Dendritic cell treated with granulocyte-macrophage colony-stimulating factor and Interleukin-4, amounts not matched to agents 40 ng/mL and 50 ng/mL, for 4 days (primary cell): ENCODE measurements around the gene AHNAK2.

Experiments used
- H3K27ac Mint-ChIP-seq: one replicate; pipeline ENCODE4 v1.8.0; 2022; ENCODE audit warnings: mild to moderate bottlenecking, mixed read lengths
- H3K27me3 Mint-ChIP-seq: one replicate; pipeline ENCODE4 v1.8.0; 2022; ENCODE audit warnings: mild to moderate bottlenecking, mixed read lengths
- H3K36me3 Mint-ChIP-seq: one replicate; pipeline ENCODE4 v1.8.0; 2022; ENCODE audit warnings: low read depth, mixed read lengths
- H3K4me1 Mint-ChIP-seq: one replicate; pipeline ENCODE4 v1.8.0; 2022; ENCODE audit warnings: low read depth, mixed read lengths
- H3K4me3 Mint-ChIP-seq: one replicate; pipeline ENCODE4 v1.8.0; 2022; ENCODE audit warnings: mild to moderate bottlenecking, moderate library complexity, mixed read lengths
- H3K9me3 Mint-ChIP-seq: one replicate; pipeline ENCODE4 v1.8.0; 2022; ENCODE audit warnings: mixed read lengths
- intact Hi-C: fragments of 100-400 bp; cut with micrococcal nuclease; formaldehyde crosslinking; loops from one replicate; pipeline ENCODE4 v1.15.0; 2022

The AHNAK2 gene

DNA sequence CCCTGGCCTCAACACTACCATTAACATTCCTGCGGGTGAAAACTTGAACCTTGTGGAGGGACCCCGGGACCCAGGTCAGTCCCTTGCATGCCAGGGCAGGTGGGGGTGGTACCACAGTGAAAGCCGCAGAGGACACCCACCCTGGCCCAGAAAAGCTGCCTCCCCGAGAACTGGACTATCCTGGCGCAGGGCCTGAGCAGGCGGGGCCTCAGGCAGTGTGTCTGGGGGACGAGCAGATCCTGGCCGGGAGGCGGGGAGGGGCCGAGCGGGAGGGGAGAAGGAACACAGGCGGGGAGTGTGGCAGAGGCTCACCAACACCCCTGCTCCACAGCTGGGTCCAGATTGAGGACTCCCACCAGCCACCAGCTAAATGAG lies 10.0 kb downstream of the AHNAK2 start:
- intact Hi-C loops = no loop called here
- Mint-ChIP-seq H3K4me3 (no peak overlapping the region), H3K9me3 (no peaks in the 10 kb centered on the region), H3K27ac (no peak overlapping the region), H3K27me3 (peaks cover 42% of the 10 kb centered on the region), H3K36me3 (no peaks in the 10 kb centered on the region), H3K4me1 (peaks cover 6% of the 10 kb centered on the region)

DNA sequence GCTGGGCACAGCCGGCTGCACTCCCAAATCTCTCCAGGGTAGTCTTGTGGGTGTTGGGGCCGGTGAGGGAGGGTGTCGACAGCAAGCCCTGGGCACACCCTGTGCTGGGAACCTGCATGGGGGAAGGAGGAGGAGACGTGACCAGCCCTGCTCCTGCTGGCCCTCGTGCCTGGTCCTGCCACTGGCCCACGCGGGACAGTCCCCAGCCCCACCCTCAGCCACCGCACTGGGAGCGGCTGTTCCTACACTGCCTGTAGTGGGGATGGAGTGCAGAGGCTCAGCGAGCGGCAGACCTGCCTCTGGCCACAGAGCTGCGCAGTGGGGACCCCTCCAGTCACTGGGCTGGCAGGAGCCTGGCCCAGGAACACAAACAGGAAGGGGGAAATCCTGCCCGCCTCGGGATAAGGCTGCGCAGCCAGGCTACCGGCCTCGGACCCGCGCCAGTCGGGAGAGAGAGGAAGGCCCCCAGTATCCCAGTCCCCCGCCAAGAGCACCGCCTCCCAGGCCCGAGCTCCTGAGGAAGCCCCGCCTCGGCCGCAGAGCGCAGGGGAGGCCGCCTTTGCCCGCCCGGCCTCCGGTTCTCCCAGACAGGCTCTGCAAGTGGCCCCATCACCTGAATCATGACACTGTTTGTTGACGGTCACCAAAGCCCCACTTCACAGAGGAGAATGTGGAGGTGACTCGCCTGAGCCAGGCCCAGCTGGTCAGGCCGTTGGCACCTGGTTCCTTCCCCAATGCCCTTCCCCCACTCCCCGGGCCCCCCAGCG lies 10.6 kb downstream of the AHNAK2 start:
- Mint-ChIP-seq H3K4me3 (no peak overlapping the region), H3K27ac (no peak overlapping the region), H3K36me3 (no peaks in the 10 kb centered on the region), H3K27me3 (peaks cover 42% of the 10 kb centered on the region), H3K4me1 (peaks cover 6% of the 10 kb centered on the region), H3K9me3 (no peaks in the 10 kb centered on the region)
- intact Hi-C loops = no loop called here

DNA sequence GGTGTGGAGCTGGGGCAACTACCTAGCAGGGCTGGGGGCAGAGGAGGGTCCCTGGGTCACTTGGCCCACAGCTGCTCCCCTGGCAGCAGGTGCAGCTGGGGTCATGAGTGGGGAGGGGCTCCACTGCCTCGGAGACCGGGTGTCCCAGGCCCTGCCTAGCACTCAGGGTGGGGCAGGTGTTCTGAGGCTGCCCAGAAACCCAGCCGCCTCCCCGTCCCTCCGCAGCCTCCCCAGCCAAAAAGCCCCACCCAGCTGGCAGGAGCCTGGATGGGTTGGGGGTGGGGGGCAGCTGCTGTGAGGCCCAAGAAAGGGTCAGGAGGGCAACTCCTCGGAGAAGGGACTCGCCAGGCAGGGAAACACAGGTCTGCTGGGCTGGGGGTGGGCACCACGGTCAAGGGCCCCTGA lies 11.2 kb downstream of the AHNAK2 start:
- Mint-ChIP-seq H3K4me3 (no peak overlapping the region), H3K4me1 (peaks cover 6% of the 10 kb centered on the region), H3K9me3 (no peaks in the 10 kb centered on the region), H3K36me3 (no peaks in the 10 kb centered on the region), H3K27me3 (peaks cover 47% of the 10 kb centered on the region), H3K27ac (no peak overlapping the region)
- intact Hi-C loops = no loop called here

DNA sequence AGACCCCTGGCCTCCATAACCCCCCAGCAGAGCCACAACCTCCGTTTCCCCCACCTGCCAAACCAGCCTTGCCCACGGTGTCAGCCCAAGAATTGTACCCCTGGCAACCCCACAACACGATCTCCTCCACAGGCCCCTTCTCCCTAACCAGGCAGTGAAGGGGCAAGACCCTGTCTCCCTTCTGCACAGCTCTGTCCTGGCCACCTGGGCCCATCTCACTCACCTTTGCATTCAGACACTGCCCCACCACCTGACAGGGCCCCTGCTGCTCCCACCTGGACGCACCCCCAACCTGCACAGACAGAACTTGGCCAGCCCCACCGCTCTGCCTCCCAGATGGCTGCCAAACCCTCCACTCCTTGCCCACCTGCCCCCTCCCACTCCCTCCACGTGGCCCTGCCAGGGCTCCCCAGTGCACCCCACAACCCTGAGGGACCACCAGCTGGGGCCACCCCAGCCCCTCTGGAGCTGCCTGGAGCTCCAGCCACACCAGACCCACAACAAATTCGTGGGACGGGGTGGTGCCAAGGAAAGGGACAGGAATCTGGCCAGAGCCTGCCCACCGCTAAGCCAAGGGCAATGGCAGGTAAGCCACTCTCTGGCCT lies 11.8 kb downstream of the AHNAK2 start:
- Mint-ChIP-seq H3K27me3 (peaks cover 48% of the 10 kb centered on the region), H3K36me3 (no peaks in the 10 kb centered on the region), H3K27ac (no peak overlapping the region), H3K9me3 (no peaks in the 10 kb centered on the region), H3K4me1 (peaks cover 6% of the 10 kb centered on the region), H3K4me3 (no peak overlapping the region)
- intact Hi-C loops = no loop called here

DNA sequence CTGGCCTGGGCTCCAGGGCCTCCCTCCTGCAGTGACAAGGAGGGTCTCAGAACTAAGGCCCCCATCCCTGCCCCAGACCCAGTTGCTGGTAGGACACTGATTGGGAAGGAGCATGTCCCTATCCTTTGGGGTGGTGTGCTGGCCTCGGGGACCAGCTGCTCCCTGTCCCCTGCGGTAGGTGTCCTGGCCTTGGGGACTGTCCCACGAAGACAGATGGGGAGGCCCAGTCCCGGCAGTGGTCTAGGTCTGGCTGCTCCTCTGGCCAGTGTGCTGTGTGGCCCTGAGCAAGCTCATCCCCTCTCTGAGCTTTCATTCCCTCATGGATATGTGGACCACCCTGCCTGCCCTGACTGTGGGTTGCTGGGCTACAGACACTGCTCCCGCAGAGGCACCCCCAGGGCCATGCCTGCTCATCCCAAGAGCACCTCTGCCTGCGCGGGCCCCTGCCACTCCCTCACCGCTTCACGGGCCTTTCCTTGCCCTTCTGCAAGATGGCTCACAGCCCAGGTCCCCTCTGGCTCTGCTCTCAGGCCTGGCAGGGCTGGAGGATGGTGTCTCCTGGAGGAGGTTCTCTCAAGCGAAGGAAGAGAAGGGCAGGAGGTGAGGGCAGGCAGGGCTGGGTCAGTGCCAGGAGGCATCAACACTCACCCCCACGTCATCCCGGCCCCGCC lies 12.5 kb downstream of the AHNAK2 start:
- H3K27ac Mint-ChIP-seq = no peak overlapping the region
- H3K36me3 Mint-ChIP-seq = no peaks in the 10 kb centered on the region
- H3K4me1 Mint-ChIP-seq = peaks cover 6% of the 10 kb centered on the region
- intact Hi-C loops = no loop called here
- H3K4me3 Mint-ChIP-seq = no peak overlapping the region
- no peaks in the 10 kb centered on the region for H3K9me3 Mint-ChIP-seq
- peaks cover 50% of the 10 kb centered on the region for H3K27me3 Mint-ChIP-seq

DNA sequence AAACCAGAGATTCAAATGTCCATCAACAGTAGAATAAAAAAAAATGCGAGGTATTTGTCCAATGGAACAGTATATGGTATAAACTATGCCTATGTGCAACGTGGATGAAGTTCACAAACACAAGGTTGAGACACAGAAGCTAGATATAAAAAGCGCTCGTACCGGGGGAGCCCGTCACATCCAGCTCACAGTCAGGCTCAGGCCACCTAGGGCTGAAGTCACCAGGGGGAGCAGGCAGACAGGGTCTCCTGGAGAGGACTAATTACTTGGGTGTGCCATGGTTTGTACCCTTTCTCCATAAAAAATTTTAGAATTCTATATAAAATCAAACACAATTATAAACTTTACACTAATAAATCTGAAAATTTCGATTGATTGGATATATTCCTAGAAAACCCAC lies 13.6 kb downstream of the AHNAK2 start:
- Mint-ChIP-seq H3K4me1 (no peaks in the 10 kb centered on the region), H3K36me3 (no peaks in the 10 kb centered on the region), H3K4me3 (no peak overlapping the region), H3K27ac (no peak overlapping the region), H3K9me3 (no peaks in the 10 kb centered on the region), H3K27me3 (peaks cover 49% of the 10 kb centered on the region)
- intact Hi-C loops = no loop called here

DNA sequence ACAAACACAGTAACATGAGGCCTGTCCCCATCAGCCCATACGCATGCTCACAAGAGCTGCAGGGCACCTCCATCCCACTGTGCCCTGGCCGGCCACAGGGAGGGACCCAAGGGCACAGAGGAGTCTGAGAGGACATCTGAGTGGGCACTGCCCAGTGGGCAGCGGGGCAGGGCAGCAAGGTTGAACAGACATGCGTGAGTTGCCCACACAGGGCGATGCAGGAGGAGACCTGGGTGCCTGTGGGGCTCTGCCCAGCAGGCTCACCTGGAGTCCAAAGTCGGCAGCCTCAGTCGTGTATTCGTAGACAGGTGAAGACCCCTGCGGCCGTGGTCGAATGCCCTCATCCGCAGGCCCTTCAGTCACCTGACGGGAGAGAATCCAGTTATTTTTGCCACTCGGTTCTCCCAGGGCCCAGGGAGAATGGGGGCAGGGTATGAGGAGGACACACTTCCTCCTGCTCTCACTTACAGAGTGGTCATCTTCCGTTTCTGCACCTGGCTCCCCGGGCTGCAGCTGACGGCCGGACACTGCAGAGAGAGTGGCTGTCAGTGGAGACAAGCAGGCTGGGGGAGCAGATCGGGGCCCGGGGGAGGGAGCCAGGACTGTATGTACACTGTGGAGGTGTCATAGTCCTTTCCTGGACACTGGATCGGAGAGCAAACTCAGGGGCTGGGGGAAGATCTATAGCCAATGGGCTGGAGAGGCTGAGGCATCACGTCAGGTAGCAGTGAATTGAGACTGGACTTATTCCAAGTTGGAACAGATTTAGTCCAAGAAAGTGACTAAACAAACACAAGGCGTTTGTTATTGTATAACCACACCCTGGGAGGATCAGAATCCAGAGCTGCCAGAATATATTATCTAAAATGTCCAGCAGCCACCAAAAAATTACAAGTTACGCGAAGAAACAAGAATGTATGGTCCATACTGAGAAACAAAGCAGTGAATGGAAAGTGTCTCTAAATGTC lies 20.7 kb downstream of the AHNAK2 start:
- no peak overlapping the region for H3K27ac Mint-ChIP-seq

DNA sequence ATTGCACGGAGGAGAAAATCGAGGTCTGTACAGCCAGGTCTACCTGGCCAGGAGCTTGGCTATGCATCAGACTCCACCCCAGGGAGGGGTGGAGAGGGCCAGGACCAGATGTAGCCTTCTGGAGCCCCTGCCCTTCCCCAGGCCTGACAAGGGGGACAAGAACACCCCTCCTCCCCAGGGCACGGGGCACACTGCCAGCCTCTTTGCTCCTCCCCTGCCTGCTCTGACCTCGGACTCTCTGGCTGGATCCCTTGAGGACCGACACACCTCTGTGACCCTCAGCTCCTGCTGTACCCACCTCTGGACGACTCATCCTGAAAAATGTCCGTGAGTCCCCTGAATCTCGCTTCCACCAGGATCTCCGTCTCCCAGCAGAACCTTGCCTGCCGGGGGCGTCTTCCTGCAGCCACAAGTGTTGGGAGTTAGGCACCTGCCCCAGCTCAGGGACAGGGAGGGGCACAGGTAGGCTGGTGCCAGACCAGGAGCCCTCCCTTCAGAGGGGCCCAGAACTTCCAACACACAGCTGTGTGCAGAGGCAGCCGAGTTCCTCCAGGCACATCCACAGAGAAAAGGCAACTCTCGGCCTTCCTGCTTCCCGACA lies 21.8 kb downstream of the AHNAK2 start:
- Mint-ChIP-seq H3K36me3 (no peaks in the 10 kb centered on the region), H3K27me3 (peaks cover 20% of the 10 kb centered on the region), H3K27ac (no peak overlapping the region), H3K9me3 (no peaks in the 10 kb centered on the region), H3K4me1 (peaks cover 8% of the 10 kb centered on the region), H3K4me3 (no peak overlapping the region)
- intact Hi-C loops = no loop called here

More for the DNA sequence above, 20.7 kb downstream of the AHNAK2 start:
- Mint-ChIP-seq H3K36me3 (no peaks in the 10 kb centered on the region), H3K27me3 (peaks cover 26% of the 10 kb centered on the region), H3K9me3 (no peaks in the 10 kb centered on the region), H3K4me1 (peaks cover 8% of the 10 kb centered on the region), H3K4me3 (no peak overlapping the region)
- intact Hi-C loops = no loop called here

DNA sequence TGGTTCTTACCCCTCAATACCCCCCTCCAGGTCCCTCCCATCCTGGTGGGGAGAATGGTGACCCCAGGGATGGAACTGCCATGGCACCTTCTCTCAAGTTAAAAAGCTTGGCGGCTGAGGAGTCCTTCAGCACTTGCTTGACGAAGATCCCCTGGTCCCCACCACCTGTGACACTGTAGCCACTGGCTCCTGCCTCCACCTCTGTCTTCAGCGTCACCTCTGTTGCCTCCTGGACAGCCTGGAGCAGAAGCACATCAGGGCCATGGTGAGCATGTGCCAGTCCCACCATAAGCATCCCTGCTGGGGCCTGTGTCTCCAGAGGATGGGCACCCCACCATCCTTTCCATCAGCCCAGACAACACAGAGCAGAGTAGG lies 22.8 kb downstream of the AHNAK2 start:
- H3K9me3 Mint-ChIP-seq = no peaks in the 10 kb centered on the region
- peaks cover 16% of the 10 kb centered on the region for H3K27me3 Mint-ChIP-seq
- no peak overlapping the region for H3K4me3 Mint-ChIP-seq
- H3K36me3 Mint-ChIP-seq = no peaks in the 10 kb centered on the region
- H3K4me1 Mint-ChIP-seq = peaks cover 8% of the 10 kb centered on the region
- no peak overlapping the region for H3K27ac Mint-ChIP-seq
- intact Hi-C loops = no loop called here

DNA sequence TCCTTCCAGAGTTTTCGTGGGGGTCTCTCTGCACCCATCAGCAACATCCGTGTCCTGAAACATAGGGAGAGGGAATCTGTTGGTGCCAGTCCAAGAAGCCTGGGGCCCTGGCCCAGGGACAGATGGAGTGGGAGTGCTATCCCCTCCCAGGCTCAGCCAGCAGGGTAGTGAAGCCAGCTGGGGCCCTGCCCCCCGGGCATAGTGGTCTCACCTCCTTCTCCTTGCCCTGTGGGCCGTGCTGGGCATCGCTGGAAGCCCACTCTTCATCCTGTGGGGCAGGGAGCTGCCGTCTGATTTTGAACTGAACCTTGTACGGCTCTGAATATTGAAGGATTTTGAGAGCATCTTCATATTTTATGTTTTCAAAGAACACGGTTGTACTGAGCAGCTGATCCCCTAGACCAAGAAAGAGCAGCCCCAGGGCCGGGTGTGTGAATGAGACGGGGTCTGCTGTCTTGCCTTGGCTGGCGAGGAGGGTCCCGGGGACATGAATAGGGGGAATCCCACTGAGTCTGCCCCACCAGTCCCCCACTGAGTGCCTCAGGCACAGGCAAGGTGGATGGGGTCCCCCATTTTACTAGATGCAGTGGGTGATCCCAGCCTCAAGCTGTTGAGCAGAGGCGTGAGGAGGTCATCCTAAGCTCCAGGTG lies 23.3 kb downstream of the AHNAK2 start:
- Mint-ChIP-seq H3K27me3 (peaks cover 16% of the 10 kb centered on the region), H3K4me3 (no peak overlapping the region), H3K36me3 (no peaks in the 10 kb centered on the region), H3K4me1 (peaks cover 8% of the 10 kb centered on the region), H3K27ac (no peak overlapping the region), H3K9me3 (no peaks in the 10 kb centered on the region)
- intact Hi-C loops = no loop called here

DNA sequence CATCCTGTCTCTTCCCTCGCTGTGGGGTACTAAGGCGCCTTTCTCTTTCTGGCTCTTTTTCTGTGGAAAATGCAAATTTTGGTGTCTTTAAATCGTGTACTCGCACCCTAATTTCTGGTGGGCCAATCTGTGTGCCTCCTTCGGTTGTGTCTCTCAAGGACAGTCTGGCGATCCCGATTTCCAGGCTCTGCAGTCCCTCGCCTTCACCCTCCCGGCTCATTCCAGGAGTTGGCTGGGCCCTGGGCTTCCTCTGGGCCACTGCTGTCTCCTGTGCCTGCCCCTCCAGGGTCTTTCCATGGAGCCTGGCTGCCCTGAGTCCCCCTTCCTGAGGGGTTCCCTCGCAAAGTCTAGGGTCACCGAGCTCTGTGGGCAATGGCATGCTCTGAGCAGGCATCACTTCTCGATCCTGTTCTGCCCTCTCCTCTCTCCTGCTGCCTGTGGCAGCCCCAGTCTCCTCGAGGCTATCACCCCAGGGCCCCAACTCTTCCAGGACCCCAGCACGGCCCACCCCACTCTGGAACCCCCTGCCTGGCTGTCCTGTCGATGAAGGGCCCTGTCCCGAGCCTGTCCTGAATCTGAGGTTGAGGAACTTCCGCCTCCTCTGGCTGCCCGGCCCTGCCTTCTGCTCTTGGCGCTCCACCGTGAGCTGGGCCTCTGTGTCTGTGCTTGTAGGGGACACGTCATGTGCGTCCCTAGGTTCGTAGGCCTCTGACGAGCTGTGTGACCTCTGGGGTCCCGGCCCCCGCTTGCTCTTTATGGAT lies 24.1 kb downstream of the AHNAK2 start:
- Mint-ChIP-seq H3K36me3 (no peaks in the 10 kb centered on the region), H3K27ac (no peak overlapping the region), H3K4me3 (no peak overlapping the region), H3K27me3 (peaks cover 16% of the 10 kb centered on the region), H3K9me3 (no peaks in the 10 kb centered on the region), H3K4me1 (peaks cover 8% of the 10 kb centered on the region)
- intact Hi-C loops = no loop called here

DNA sequence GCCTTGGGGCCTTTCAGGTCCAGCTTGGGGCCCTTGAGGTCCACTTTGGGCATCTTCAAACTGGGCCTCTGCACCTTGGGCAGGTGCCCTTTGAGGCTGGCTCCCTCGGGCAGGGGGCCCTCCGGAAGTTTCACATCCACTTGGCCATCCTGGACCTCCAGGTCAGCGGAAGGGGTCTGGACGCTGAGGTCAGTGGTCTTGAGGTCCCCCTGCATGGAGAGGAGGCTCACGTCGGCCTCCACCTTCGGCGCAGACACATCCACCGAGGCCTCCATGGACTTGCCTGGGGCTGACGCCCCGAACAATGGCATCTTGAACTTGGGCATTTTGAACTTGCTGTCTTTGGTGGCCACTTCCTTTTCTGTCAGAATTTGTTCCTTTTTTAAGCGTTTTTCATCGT lies 25.1 kb downstream of the AHNAK2 start:
- Mint-ChIP-seq H3K9me3 (no peaks in the 10 kb centered on the region), H3K27me3 (peaks cover 13% of the 10 kb centered on the region), H3K4me1 (peaks cover 8% of the 10 kb centered on the region), H3K27ac (no peak overlapping the region), H3K4me3 (no peak overlapping the region), H3K36me3 (no peaks in the 10 kb centered on the region)
- intact Hi-C loops = no loop called here
